HEK293T (cell line): ENCODE data around the gene XYLT2.
A peak's percentile ranks its signal among the peaks of the same experiment; 100 is the strongest.
"Not testable (repeated sequence)": the region's sequence is repeated elsewhere in the genome, so short reads cannot be mapped to it uniquely, and the experiment has no call there.

Source experiments
- CTCF ChIA-PET: fragments of 350-600 bp; formaldehyde crosslinking; extraction: SDS; loops from one replicate; lab custom pipeline; 2021; ENCODE audit warnings: antibody characterized with exemption, inconsistent platforms; lab: Yijun Ruan, JAX
- POLR2A ChIA-PET: fragments of 350-600 bp; formaldehyde crosslinking; extraction: SDS; loops from one replicate; lab custom pipeline; 2020; ENCODE audit warnings: antibody characterized with exemption, inconsistent platforms; lab: Yijun Ruan, JAX
- DNase-seq: peaks from one replicate; pipeline ENCODE4 v3.0.0; 2012; ENCODE audit warnings: mixed read lengths; ENCODE audit errors: extremely low spot score
- ARNT ChIP-seq: fragments of 450-650 bp; IDR thresholded peaks from 2 replicates; pipeline ENCODE4 v1.6.1; 2017; ENCODE audit warnings: mild to moderate bottlenecking
- BHLHE40 ChIP-seq: fragments of 450-650 bp; IDR thresholded peaks from 2 replicates; pipeline ENCODE4 v1.6.1; 2016; ENCODE audit warnings: mild to moderate bottlenecking, moderate library complexity, borderline replicate concordance
- CTBP1 ChIP-seq: fragments of 450-650 bp; IDR thresholded peaks from 2 replicates; pipeline ENCODE4 v1.6.1; 2016; ENCODE audit warnings: borderline replicate concordance
- ELF4 ChIP-seq: fragments of 450-650 bp; IDR thresholded peaks from 2 replicates; pipeline ENCODE4 v1.6.1; 2017; ENCODE audit warnings: antibody characterized with exemption
- FOXA1 ChIP-seq: fragments of 450-650 bp; IDR thresholded peaks from 2 replicates; pipeline ENCODE4 v1.6.1; 2016; ENCODE audit warnings: mild to moderate bottlenecking
- FOXK2 ChIP-seq: fragments of 450-650 bp; IDR thresholded peaks from 2 replicates; pipeline ENCODE4 v1.6.1; 2016; ENCODE audit warnings: mild to moderate bottlenecking
- FOXM1 ChIP-seq: fragments of 450-650 bp; IDR thresholded peaks from 2 replicates; pipeline ENCODE4 v1.6.1; 2017; ENCODE audit warnings: mild to moderate bottlenecking, borderline replicate concordance
- HDGF ChIP-seq: fragments of 450-650 bp; IDR thresholded peaks from 2 replicates; pipeline ENCODE4 v1.6.1; 2017; ENCODE audit warnings: antibody characterized with exemption, borderline replicate concordance
- L3MBTL2 ChIP-seq: fragments of 450-650 bp; conservative IDR thresholded peaks from 2 replicates; pipeline ENCODE4 v1.6.1; 2016; ENCODE audit warnings: mild to moderate bottlenecking
- LEF1 ChIP-seq: fragments of 450-650 bp; IDR thresholded peaks from 2 replicates; pipeline ENCODE4 v1.6.1; 2017; ENCODE audit warnings: mild to moderate bottlenecking, borderline replicate concordance
- NFRKB ChIP-seq: fragments of 450-650 bp; IDR thresholded peaks from 2 replicates; pipeline ENCODE4 v1.6.1; 2016; ENCODE audit warnings: mild to moderate bottlenecking, moderate library complexity
- PKNOX1 ChIP-seq: fragments of 450-650 bp; IDR thresholded peaks from 2 replicates; pipeline ENCODE4 v1.6.1; 2016
- SP1 ChIP-seq: fragments of 450-650 bp; IDR thresholded peaks from 2 replicates; pipeline ENCODE4 v1.6.1; 2017
- SUZ12 ChIP-seq: fragments of 450-650 bp; IDR thresholded peaks from 2 replicates; pipeline ENCODE4 v1.6.1; 2016; ENCODE audit warnings: mild to moderate bottlenecking
- TARDBP ChIP-seq: fragments of 450-650 bp; IDR thresholded peaks from 2 replicates; pipeline ENCODE4 v1.6.1; 2016
- ZNF384 ChIP-seq: fragments of 450-650 bp; IDR thresholded peaks from 2 replicates; pipeline ENCODE4 v1.6.1; 2016

The XYLT2 gene

GRCh38 chr17:50345432-50346312, at the start of gene XYLT2:
TSS of gene XYLT2 (plus strand) at chr17:50346126. CDS start at chr17:50346141, 15 bp downstream.
- CTCF ChIA-PET: interaction anchor here (1.3 to 1.4 kb wide), 2 partner anchors 16 to 145 kb away, joined by 3 to 9 read pairs; no protein-coding TSS in a partner anchor
- DNase-seq: peak; percentile 98
- POLR2A ChIA-PET: interaction anchor here (0.6 to 1.9 kb wide), 7 partner anchors 10 to 168 kb away, joined by 3 to 12 read pairs (median 5); partner anchors contain the start of gene LRRC59
- TF ChIP-seq TARDBP (peak; percentile 67), CTBP1 (no peak), L3MBTL2 (peak; percentile 80)

- no peak for TF ChIP-seq FOXM1
- DNase-seq: peak; percentile 90
- ChIA-PET CTCF (interaction anchor here (0.7 to 3.9 kb wide), 15 partner anchors 8 to 178 kb away, joined by 3 to 35 read pairs (median 4); partner anchors contain the start of gene COL1A1), POLR2A (no interaction called here)
Measured at GRCh38 chr17:50297407-50297865, 48.5 kb upstream of the XYLT2 start.

- ChIA-PET POLR2A (no interaction called here), CTCF (interaction anchor here (0.6 to 3.9 kb wide), 13 partner anchors 8 to 189 kb away, joined by 3 to 35 read pairs (median 4); partner anchors contain the start of gene COL1A1)
- no peak for DNase-seq
- TF ChIP-seq SUZ12 (no peak), FOXA1 (no peak)
Measured at GRCh38 chr17:50298018-50298417, 47.9 kb upstream of the XYLT2 start.

GRCh38 chr17:50299776-50300175, 46.1 kb upstream of the XYLT2 start:
- DNase-seq: no peak
- CTCF ChIA-PET: interaction anchor here (1.4 kb wide), 1 partner anchor 100 kb away, joined by 5 read pairs; no protein-coding TSS in a partner anchor
- no peak for TF ChIP-seq SP1
- TF ChIP-seq PKNOX1: no peak
- TF ChIP-seq ELF4: no peak
- no peak for TF ChIP-seq CTBP1
- TF ChIP-seq HDGF: no peak
- TF ChIP-seq TARDBP: no peak
- no peak for TF ChIP-seq NFRKB
- TF ChIP-seq FOXK2: no peak
- TF ChIP-seq FOXM1: no peak
- TF ChIP-seq SUZ12: no peak
- no peak for TF ChIP-seq FOXA1
- no peak for TF ChIP-seq BHLHE40
- no peak for TF ChIP-seq LEF1
- TF ChIP-seq ARNT: no peak
- POLR2A ChIA-PET: no interaction called here

- DNase-seq, POLR2A ChIA-PET: not testable (repeated sequence)
- CTCF ChIA-PET: interaction anchor here (1.4 kb wide), 1 partner anchor 101 kb away, joined by 5 read pairs; no protein-coding TSS in a partner anchor
Measured at GRCh38 chr17:50300824-50301223, 45.1 kb upstream of the XYLT2 start.

GRCh38 chr17:50301891-50302584, 43.9 kb upstream of the XYLT2 start:
- TF ChIP-seq BHLHE40: no peak
- TF ChIP-seq TARDBP: no peak
- no peak for TF ChIP-seq ZNF384
- no peak for TF ChIP-seq L3MBTL2
- TF ChIP-seq ARNT: no peak
- no peak for TF ChIP-seq PKNOX1
- TF ChIP-seq SUZ12: no peak
- no peak for TF ChIP-seq HDGF
- no peak for TF ChIP-seq NFRKB
- no peak for TF ChIP-seq FOXA1
- no peak for TF ChIP-seq FOXK2
- no peak for TF ChIP-seq FOXM1
- TF ChIP-seq ELF4: no peak
- TF ChIP-seq SP1: no peak
- POLR2A ChIA-PET: no interaction called here

GRCh38 chr17:50303051-50303450, 42.9 kb upstream of the XYLT2 start:
- no peak for DNase-seq
- TF ChIP-seq CTBP1: no peak
- TF ChIP-seq TARDBP: no peak
- no peak for TF ChIP-seq L3MBTL2
- TF ChIP-seq LEF1: no peak
- no peak for TF ChIP-seq BHLHE40
- no peak for TF ChIP-seq PKNOX1
- TF ChIP-seq FOXM1: no peak
- TF ChIP-seq FOXK2: no peak
- no peak for TF ChIP-seq ELF4
- TF ChIP-seq ARNT: no peak
- TF ChIP-seq SP1: no peak
- TF ChIP-seq FOXA1: no peak
- no peak for TF ChIP-seq NFRKB
- no peak for TF ChIP-seq HDGF
- TF ChIP-seq SUZ12: no peak
- TF ChIP-seq ZNF384: no peak
- CTCF ChIA-PET: no interaction called here
- POLR2A ChIA-PET: no interaction called here

More at GRCh38 chr17:50301891-50302584, 43.9 kb upstream of the XYLT2 start:
- CTCF ChIA-PET: no interaction called here
- DNase-seq: no peak
